GM10248 (cell line): ENCODE results near the gene DCUN1D4.
"Not testable (repeated sequence)": the region's sequence is repeated elsewhere in the genome, so short reads cannot be mapped to it uniquely, and the experiment has no call there.

Experiments used
- CTCF ChIA-PET: fragments of 300-600 bp; sonication (Branson Sonifier 250); formaldehyde crosslinking; extraction: SDS; loops from one replicate; lab custom pipeline; 2021; ENCODE audit warnings: antibody characterized with exemption; lab: Yijun Ruan, JAX
- POLR2A ChIA-PET: fragments of 350-650 bp; sonication (Branson Sonifier 250); formaldehyde crosslinking; extraction: SDS; loops from one replicate; lab custom pipeline; 2020; ENCODE audit warnings: antibody characterized with exemption; lab: Yijun Ruan, JAX
- DNase-seq: peaks from one replicate; pipeline ENCODE4 v3.0.0; 2012; ENCODE audit errors: extremely low spot score
- CTCF ChIP-seq: IDR thresholded peaks from 2 replicates; pipeline ENCODE4 v1.5.1; 2012; ENCODE audit warnings: mild to moderate bottlenecking, low read depth; ENCODE audit errors: extremely low read depth, missing control alignments, control extremely low read depth

Gene DCUN1D4

GRCh38 chr4:51923343-51923742, 80.4 kb downstream of the DCUN1D4 start:
- ChIA-PET POLR2A (no interaction called here), CTCF (no interaction called here)
- no peak for DNase-seq
- TF ChIP-seq CTCF = no peak

DNA sequence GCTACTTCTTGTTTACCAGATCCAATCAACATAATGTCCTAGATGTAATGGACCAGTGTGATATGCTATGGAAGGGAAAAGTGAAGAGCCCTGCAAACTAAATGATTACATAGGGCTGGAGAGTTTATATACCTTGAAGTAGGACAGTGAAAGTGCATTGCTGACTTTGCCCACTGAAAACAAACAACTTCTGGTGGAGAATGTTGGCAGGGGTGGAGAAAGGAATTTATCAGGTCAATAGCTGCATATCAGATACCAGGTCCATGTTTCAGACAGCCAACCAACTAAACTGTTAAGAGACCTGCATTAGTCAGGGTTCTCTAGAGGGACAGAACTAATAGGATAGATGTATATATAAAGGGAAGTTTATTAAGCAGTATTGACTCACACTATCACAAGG, 82.4 kb downstream of the DCUN1D4 start:
- CTCF ChIA-PET = interaction anchor here (0.6 kb wide), 1 partner anchor 29 kb away, joined by 3 read pairs; no protein-coding TSS in a partner anchor
- POLR2A ChIA-PET = no interaction called here
- no peak for DNase-seq
- TF ChIP-seq CTCF = no peak

- TF ChIP-seq CTCF = no peak
- ChIA-PET CTCF (interaction anchor here (0.6 to 1.2 kb wide), 3 partner anchors 11 to 19 kb away, joined by 3 read pairs; no protein-coding TSS in a partner anchor), POLR2A (no interaction called here)
- no peak for DNase-seq
Observed at GRCh38 chr4:51930557-51930956, 87.6 kb downstream of the DCUN1D4 start.

- POLR2A ChIA-PET = no interaction called here
- DNase-seq = no peak
- TF ChIP-seq CTCF = no peak
- CTCF ChIA-PET = interaction anchor here (1.4 kb wide), 1 partner anchor 12 kb away, joined by 4 read pairs; no protein-coding TSS in a partner anchor
Observed at GRCh38 chr4:51931461-51931860, 88.5 kb downstream of the DCUN1D4 start.

DNA sequence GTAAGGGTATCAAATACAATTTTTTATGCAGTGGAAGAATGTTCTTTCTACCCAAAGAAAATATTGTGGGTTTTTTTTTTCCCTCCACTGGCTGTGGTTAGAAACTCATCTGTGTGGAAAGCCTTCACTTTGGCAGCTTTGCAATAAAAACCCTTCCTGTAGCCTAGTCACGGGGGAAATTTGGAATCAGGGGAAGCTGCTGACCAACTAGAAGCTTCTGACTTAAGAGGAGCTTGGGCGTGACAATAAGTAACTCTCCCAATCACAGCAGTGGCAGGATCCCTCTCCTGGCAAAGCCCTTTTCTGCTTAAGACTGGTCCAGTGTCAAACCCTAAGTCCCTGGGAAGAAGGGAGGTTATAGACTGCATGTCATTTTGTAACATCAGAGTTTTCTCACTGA, 89.3 kb downstream of the DCUN1D4 start:
- no peak for DNase-seq
- POLR2A ChIA-PET = no interaction called here
- no peak for TF ChIP-seq CTCF
- CTCF ChIA-PET = interaction anchor here (1.4 kb wide), 1 partner anchor 11 kb away, joined by 4 read pairs; no protein-coding TSS in a partner anchor

DNA sequence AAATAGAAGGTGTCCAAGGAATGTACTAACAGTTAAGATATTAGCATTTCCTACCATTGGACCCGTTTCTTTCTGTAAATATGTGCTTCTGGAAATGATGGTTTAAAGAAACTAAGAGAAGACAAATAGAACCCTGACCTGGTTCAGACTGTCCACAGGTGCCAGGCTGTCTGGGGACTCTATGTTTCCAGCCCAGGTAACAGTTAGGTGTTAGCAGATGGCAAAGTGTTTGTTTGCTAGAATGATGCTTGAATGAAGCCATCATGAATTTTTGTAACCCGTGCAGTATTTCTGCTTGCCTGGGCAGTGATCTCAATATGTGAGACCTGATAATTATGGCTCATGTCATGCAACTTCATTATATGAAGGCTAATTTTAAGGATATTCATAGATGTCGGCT, 89.7 kb downstream of the DCUN1D4 start:
- CTCF ChIA-PET = interaction anchor here (1.4 kb wide), 1 partner anchor 10 kb away, joined by 4 read pairs; no protein-coding TSS in a partner anchor
- DNase-seq = no peak
- POLR2A ChIA-PET = no interaction called here
- TF ChIP-seq CTCF = no peak

GRCh38 chr4:51940460-51940859, 97.5 kb downstream of the DCUN1D4 start:
- CTCF ChIA-PET, DNase-seq, POLR2A ChIA-PET: not testable (repeated sequence)
